ENCODE measurements around the gene SETD5.

GRCh38 chr3:9352917-9353752, 44.3 kb upstream of the SETD5 start:
- TF ChIP-seq TEAD4 (IDR thresholded peaks at IDR 0.05) (peak; percentile 28; the same call in 1 of the 2 replicates), CEBPB (IDR thresholded peaks at IDR 0.05) (no peak), RAD21 (IDR thresholded peaks at IDR 0.05; ENCODE audit: low read depth) (peak; percentile 86), TAF1 (IDR thresholded peaks at IDR 0.05; ENCODE audit: low read depth) (no peak), REST (IDR thresholded peaks at IDR 0.05; ENCODE audit: low read depth) (no peak), NFIC (IDR thresholded peaks at IDR 0.05) (no peak), CREB1 (IDR thresholded peaks at IDR 0.05; ENCODE audit: low read depth) (no peak), EP300 (IDR thresholded peaks at IDR 0.05; ENCODE audit: borderline replicate concordance) (no peak), USF1 (IDR thresholded peaks at IDR 0.05) (no peak), FOXM1 (IDR thresholded peaks at IDR 0.05; ENCODE audit: borderline replicate concordance, low read depth) (no peak)
